NCI-H524 treated with DMSO at 0.1 percent for 48 hours (cell line): ENCODE data around the gene ADORA1.

Experiments used
- DNase-seq: peaks from one replicate; lab custom pipeline; 2025; lab: John Stamatoyannopoulos, UW

The ADORA1 gene

GRCh38 chr1:203140743-203141520 lies 13.4 kb downstream of the ADORA1 start:
- no peak for DNase-seq

GRCh38 chr1:203142124-203142523 lies 14.6 kb downstream of the ADORA1 start:
- DNase-seq: no peak

GRCh38 chr1:203142684-203143408 lies 15.3 kb downstream of the ADORA1 start:
- no peak for DNase-seq

- no peak for DNase-seq
These were observed 16.1 kb downstream of the ADORA1 start for GRCh38 chr1:203143641-203144040.

GRCh38 chr1:203144661-203145060 lies 17.1 kb downstream of the ADORA1 start:
- DNase-seq: no peak

- DNase-seq: no peak
These were observed 18.0 kb downstream of the ADORA1 start for GRCh38 chr1:203145321-203146041.

GRCh38 chr1:203146042-203146369 lies 18.5 kb downstream of the ADORA1 start:
- no peak for DNase-seq

- no peak for DNase-seq
These were observed 19.0 kb downstream of the ADORA1 start for GRCh38 chr1:203146537-203146936.

GRCh38 chr1:203147376-203147775 lies 19.9 kb downstream of the ADORA1 start:
- no peak for DNase-seq

GRCh38 chr1:203148127-203148526 lies 20.6 kb downstream of the ADORA1 start:
- no peak for DNase-seq

GRCh38 chr1:203148579-203148978 lies 21.1 kb downstream of the ADORA1 start:
- no peak for DNase-seq

GRCh38 chr1:203149188-203149840 lies 21.8 kb downstream of the ADORA1 start:
- no peak for DNase-seq

GRCh38 chr1:203150511-203151297 lies 23.2 kb downstream of the ADORA1 start:
- peak; percentile 42 for DNase-seq

GRCh38 chr1:203151362-203152157 lies 24.0 kb downstream of the ADORA1 start:
- no peak for DNase-seq

- DNase-seq: no peak
These were observed 24.9 kb downstream of the ADORA1 start for GRCh38 chr1:203152158-203153034.

- DNase-seq: no peak
These were observed 25.8 kb downstream of the ADORA1 start for GRCh38 chr1:203153051-203153988.

- no peak for DNase-seq
These were observed 26.7 kb downstream of the ADORA1 start for GRCh38 chr1:203153989-203154821.

GRCh38 chr1:203156280-203156679 lies 28.8 kb downstream of the ADORA1 start:
- DNase-seq: no peak
